Stimulated activated CD8-positive, alpha-beta memory T cell treated with anti-CD3 and anti-CD28 coated beads, Interleukin-15, amount 100 ng/mL, for 4 hours (primary cell): ENCODE measurements around the gene SPDEF.

Source experiments
- DNase-seq, 2 donors: peaks; one replicate each; pipeline ENCODE4 v3.0.0-alpha.2; 2020; ENCODE audit warnings: low read depth in 2 of 2

The SPDEF gene

DNA sequence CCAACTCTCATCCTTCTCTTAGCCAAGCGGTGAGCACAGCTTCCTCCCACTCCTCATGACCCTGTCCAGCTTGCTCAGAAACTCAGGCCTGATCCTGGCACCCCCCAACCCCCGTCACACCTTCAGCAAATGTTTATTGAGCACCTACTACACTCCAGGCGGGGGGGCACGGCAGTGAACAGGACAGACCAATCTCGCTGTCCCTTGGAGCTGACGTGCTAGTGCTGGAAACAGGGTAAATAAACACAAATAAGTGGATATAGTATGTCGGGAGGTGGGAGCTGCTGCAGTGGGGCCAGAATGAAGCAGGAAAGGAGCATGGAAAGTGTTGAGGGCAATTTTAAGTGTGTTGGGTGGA lies 7.4 kb upstream of the SPDEF start:
- DNase-seq: no peak

DNA sequence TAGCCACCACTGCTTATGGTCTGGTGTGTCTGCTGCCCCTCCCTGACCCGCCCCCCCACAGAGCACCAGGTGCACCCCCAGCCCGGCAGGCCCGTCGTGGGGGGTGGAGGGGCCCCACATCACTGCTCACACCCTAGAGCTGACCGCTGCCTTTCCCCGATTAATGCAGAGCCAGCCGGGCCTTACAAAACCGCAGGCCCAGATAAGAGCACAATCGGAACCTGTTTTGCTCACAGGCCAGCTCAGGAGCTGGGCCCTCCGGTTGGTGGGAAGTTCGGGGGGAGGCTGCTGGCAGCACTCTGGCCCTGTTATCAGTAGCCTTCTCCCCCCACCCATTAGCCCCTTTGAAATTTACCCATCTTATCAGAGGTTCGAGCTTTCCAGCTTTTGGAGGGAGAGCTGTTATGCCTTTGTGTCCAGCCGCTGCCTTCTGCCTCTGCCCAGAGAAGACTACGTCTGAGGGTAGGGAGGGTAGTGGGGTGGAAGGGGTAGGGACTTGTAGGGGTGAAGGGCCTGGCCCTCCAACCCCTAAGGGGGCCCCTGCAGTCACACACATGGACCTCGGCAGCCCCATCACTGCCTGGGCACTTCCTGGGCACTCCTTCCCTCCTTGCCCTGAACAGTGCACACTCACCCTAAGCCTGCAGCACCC lies 6.9 kb upstream of the SPDEF start:
- DNase-seq: no peak

DNA sequence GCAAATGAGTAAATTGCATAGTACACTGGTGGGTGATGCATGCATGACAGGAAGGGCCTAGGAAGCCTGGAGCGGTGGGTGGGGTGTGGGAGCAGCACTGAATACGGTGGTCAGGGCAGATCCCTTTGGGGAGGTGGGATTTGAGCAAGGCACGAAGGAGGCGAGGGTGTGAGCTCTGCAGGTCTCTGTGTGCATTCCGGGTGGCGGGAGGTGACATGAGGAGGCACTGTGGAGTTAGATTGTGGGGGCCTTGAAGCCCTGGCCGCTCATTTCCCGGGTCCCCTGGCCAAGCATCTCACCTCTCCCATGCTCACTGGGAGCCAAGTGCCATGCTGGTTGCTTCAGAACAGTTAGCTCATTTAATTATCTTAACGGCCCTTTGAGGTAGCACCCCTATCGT lies 6.2 kb upstream of the SPDEF start:
- no peak for DNase-seq

DNA sequence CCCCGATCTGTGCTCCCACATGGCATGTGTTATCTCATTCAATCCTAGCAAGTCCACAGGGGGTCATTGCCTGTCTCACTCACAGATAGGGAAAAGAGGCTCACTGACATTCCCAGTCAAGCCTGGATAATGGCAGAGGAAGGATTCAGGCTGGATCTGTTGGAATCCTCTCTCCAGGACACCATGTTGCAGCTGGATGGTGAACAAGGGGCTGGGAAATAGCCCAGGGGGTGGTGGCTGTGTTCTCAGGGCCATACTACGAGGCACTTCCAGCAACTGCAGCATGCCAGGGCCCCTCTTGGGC lies 5.0 kb upstream of the SPDEF start:
- no peak for DNase-seq

DNA sequence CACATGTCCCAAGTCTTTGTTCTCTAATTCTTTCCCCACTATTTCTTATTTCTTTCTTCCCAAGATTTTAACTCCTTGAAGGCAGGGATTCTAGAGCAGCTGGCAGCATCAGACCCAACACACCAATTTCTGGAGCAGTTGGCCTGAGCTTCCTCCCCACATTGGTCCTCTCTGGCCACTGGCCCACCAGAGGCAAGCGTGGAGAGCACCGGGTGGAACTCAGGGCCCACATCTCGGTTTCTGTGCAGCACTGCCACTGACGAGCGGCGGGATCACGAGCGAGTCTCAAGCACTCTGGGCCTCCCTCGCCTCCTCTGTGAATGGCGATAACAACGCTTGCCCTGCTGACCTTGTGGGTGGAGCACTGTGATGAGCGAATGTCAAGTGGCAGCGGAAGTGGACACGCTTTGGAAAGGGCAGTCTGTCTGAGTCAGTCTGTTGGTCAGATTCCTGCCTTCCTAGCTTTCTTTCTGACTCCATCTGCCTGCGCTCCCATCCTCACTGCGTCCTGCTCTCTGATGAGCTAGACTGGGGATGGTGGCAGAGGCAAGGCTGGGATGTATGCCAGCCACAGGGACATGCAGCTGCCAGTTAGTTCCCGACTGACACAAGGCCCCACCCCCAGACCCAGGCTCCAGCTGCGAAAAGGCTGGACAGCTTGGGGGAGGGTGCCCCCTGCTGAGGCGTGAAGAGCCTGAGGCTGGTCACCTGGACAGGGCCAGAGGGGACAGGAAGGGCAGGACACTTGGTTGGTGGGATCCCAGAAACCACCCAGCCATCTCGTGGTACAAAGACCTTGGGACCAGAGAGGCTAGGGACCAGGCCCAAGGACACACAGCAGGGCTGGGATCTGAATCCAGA lies 4.5 kb upstream of the SPDEF start:
- no peak for DNase-seq

DNA sequence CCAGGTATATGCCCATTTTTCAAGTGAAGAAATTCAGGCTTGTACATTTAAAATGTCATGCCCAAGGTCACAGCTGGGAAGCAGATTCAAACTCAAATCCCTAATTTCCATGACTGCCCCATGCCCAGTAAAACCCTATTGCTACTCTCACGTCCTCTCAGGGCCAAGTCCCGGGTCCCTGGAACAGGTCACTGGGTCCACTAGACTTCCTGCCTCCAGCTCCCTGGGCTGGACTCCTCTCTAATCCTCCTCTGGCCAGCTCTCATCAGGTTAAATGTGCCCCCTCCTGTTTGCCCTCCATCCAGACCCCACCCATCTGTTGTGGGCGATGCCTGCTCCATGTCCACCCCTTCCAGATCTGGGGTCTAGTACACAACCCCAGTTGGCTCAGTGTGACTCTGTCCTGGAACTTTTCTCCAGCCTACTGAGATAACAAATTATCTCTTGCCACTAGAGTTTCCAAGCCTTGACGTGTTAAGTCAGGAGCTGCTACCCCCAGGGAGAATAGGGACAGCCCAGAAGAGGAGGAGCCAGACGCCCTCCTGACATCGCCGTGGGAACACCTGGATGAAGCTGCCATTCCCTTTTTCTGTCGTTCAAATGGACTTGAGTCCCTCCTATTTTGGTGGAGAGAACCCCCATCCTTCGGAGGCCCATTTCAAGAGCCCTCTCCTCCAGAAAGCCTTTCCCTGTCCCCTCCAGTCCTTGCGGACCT lies 3.7 kb upstream of the SPDEF start:
- no peak for DNase-seq

DNA sequence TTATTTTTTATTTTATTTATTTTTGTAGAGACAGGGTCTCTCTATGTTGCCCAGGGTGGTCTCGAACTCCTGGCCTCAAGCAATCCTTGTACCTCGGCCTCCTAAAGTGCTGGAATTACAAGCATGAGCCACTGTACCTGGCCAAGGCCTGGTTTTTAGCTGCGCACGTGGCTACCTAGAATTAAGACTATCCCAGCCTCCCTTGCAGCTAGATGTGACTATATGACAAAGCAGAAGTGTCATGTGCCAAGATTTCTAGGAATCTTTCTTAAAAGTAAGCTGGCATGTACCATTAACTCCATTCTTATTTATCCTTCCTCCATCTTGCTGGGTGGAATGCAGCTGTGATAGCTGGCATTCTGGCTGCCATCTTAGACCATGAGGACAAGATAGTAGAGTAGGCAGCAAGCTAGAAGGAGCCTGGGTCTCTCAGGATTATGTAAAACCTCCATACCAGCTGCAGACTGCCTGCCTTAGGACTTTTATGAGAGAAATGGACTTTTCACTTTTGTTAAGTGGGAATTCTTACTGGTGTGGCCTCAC lies 2.1 kb upstream of the SPDEF start:
- no peak for DNase-seq

DNA sequence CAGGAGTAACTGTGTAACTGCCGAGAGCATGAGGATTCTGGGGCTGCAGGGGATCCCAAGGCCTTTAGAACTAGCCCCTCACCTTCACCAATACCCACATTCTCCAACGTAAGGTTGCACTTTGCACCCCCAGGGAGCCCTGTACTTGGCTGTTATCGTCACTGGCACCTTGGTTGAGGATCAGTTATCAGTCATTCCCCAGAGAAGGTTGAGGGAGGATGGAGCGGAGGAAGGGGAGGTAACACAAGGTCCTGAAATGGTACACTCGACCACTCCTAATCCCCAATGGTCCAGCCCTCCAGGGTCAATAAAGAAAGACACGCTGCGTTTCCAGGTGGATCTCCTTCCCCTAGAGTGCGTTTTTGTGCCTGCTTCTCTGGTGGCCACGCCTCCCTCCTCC lies 1.1 kb upstream of the SPDEF start:
- DNase-seq: no peak

DNA sequence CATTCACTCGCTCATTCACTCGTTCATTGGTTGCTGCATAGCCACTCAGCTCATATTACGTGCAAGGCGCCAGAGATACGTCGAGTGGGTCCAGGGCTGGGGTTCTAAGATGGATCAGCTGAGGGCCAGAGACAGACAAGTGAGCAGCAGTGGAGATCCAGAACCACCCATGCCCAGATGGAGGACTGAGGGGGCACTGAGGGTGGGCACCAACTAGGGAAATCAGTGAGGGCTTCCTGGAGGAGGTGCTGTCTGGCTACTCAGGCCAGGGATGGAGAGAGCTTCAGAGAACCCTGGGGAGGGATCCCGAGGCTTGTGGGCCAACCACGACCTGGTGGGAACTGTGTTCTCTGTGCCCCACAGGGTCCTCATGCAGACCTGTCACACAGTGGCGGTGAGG lies 364 bp upstream of the SPDEF start:
- DNase-seq: no peak

DNA sequence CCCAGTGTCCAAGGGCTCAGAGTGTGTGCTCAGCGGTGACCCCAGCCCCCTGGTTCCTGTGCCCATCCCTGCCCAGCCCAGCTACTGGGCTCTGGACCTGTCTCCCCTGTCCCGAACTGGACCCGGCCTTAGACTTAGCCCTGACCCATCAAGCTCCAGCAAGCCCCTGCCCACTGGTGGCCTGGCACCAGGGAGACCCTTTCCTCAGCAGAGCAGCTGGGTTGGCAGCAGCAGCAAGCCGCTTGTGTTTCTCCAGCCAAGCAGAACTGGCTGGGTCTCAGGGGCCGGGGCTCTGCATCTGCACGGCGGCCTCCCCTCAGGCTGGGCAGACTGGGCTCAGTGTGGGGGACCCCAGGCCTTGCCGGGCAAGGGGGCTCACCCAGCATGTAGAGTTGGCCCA lies 801 bp downstream of the SPDEF start:
- no peak for DNase-seq

DNA sequence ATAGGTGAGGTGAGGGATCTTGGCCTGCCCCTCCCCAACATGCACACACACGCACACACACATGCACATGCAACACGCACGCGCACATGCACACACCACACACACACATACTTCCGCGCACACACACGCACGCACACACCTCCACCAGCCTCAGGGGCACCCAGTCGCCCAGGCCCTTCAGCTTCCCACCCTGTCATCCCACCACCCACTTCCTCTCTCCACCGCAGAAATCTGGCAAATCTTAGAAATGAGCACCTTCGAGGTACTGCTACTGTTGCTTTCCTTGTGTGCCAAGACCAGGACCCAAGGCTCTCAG lies 1.2 kb downstream of the SPDEF start:
- no peak for DNase-seq

DNA sequence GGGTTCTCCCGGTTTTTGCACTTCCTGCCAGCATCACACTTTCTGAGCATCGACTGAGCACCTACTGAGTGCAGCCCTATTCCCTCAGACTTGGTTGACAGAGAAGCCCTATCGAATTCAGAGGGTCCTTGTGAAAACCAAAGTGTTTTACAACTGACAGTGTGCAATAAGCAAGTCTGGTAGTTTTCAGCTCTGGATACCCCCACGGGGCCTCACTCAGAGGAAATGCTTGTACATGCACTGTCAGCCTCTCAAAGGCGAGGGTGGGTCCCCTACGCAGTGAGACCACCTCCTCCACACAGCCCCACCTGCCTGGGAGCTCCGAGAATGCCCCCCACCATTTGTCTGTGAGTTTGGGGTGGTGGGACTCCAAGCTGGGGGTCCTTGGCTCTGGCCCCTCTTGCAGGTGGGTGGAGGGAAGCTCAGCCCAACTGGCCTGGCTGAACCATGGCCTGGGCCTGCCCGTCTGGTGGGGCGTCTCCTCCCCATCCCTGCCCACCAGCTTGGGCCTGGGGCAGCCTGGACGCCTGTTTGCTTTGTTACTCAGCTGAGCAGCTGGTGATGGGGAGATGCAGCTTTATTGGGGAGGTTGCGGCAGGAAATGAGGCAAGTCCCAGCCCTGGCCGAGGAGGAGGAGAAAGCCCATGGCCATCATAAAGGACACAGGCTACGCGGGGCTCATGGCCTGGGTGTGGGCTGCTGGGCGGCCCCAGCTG lies 1.7 kb downstream of the SPDEF start:
- no peak for DNase-seq

DNA sequence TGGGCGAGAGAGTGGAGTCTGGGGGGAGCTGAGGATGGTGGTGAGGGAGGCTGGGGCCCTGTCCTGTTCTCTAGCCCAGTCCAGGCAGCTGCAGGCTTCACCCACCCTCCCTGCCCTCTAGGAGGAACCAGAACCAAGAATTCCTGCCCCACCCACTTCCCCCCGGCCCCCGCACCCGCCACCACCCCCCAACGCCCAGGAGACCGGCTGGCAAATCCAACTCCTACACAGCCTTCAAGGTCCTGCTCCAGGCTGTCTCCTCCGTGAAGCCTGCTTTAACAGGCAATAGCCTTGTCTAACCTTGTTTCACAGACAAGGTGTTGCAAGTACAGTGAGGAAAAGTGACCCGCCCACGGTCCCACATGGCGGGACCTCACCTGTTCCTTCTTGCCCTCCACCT lies 2.4 kb downstream of the SPDEF start:
- DNase-seq: no peak

DNA sequence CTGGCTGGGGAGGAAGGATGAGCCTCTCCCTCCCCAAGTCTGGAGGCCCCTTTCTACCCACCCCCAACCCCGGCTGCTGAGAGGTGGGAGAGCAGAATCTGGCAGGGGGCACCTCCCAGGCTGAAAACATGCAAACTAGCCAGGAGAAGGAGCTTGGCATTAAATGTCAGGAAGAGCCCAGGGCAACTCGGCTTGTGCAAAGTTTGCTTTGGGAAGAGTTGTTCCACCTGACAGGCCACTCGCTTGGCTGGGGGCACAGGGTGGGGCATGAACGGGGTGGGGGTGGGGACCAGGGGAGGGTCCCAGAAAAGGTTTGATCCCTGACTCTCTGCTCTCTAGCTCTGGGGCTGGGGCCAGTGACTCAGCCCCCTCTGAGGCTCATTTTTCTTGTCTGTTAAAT lies 3.0 kb downstream of the SPDEF start:
- no peak for DNase-seq

DNA sequence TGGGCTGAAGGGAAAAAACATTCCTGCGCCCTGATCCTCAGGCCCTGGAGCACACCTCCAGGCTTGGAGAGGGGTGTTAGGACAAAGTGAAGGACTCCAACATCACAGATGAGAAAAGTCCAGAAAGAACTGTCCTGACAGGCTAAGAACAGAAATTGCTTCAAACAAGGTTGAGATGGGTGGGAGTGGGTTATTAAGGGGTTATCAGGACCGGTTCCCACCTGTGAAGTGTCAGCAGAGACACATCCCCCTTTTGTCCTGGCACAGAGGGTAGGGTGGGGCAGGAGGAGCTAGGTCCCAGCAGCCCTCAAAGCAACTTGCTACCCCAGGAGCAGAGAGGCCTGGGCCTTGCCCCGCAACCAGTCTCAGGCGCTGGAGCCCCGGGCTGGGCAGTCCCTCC lies 3.5 kb downstream of the SPDEF start:
- no peak for DNase-seq

DNA sequence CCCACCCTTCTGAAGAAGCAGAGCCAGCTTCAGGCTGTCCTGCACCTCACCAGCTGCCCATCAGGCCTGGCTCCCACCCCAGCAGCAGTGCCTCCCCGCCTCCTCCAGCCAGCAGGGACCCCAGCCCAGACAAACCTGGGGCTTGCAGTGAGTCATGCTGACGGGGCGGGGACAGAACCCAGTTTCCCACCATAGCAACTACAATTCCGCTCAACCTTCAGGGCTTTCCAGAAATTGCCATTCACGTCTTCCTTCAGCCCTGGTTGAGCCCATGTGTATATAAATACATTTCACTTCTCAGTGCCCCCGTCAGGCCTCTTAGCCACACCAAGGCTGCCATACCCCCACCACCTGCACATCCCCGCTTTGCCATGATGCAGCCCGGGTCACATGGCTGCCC lies 4.4 kb downstream of the SPDEF start:
- DNase-seq: no peak

DNA sequence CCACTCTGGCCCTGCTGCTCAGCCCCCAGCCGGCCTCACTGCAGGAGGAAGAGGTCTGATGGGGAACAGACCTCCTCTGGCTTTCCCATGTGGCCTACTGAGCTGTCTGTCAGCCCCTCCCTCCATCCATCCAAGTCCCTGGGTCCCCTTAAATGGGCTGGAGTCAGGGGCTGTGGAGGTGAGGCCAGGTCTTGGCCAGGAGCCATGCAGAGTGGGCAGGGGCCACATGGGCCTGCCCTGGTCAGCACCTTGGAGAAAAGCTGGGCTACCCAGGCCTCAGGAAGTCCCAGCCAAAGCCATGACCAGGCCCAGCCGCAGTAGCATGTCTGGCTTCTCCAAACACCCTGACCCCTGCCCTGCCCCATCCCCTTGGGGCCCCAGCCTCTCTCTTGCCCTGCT lies 6.3 kb downstream of the SPDEF start:
- no peak for DNase-seq

DNA sequence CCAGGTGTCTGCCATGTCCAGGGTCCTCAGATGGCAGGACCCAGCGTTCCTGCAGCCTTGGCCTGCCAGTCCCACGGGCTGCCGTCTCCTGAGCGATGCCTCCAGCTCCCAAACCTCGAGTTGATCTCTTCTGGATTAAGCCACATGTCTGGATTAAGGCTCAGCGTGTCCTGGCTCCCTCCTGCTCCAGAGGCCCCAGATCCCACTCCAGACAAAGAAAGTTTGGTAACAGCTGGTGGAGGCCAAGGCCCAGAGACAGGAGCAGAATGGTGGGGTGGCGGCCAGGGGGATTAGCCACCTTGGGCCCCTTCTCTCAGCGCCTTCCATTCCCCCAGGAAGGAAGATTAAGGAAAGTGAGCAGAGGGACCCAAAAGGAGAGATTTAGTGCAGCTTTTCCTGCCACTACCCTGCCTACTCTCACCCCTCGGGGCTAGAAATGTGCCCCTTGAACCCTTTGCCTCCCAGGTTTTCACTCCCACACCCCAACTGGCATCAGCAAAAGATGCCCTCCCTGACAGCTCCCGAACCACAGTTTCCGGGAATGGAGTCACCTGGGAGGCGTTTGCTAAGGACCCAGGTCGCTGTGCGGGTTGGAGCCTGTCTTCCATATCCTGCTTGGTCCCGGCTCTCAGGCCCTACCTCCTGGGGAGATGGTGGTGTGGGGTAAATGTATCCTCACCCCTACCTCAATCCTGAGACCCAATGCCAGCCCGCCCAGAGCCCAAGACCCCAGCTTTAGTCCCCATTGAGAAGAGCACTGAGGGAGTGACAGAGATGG lies 6.9 kb downstream of the SPDEF start:
- DNase-seq: no peak

DNA sequence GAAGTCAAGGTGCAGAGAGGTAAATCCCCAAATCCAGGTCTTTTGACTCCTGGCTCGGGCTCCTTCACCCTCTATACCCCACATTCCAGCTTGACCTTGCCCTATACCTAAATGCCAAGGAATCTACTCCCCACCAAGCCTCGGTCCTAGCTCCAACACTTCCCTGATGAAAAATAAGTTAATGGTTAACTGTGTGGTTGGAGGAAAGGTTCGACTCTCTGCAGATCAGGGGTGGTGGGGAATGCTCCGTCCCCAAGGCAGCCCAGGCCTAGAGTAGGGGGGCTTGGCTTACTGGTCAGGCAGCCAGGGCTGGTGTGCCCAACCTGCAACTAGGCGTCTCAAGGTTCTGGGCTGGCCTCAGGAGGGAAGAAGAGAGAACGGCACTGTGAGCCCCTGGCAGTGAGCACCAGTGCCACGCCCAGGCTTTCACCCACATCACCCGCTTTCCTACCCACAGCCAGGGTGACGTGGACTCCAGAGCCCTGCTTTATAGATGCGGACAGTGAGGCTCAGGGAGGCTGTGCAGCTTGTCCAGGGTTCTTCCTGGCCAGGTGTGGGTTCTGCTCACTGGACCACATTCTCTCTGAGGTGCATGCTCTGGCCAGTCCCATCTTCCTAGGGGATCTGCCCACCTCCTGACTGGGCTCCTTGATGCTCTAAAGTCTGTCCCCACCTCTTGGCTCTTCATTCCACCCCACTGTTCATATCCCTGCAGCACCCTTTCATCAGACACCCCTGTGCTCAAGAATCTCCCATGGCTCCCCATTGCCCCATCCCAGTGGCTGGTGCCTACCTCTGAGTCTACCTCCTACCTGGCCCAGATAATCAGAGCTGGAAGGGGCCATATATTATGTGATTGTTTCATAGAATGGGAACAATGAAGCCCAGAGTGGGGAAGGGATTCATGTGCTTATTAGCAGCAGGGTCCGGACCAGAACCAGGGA lies 8.2 kb downstream of the SPDEF start:
- no peak for DNase-seq

DNA sequence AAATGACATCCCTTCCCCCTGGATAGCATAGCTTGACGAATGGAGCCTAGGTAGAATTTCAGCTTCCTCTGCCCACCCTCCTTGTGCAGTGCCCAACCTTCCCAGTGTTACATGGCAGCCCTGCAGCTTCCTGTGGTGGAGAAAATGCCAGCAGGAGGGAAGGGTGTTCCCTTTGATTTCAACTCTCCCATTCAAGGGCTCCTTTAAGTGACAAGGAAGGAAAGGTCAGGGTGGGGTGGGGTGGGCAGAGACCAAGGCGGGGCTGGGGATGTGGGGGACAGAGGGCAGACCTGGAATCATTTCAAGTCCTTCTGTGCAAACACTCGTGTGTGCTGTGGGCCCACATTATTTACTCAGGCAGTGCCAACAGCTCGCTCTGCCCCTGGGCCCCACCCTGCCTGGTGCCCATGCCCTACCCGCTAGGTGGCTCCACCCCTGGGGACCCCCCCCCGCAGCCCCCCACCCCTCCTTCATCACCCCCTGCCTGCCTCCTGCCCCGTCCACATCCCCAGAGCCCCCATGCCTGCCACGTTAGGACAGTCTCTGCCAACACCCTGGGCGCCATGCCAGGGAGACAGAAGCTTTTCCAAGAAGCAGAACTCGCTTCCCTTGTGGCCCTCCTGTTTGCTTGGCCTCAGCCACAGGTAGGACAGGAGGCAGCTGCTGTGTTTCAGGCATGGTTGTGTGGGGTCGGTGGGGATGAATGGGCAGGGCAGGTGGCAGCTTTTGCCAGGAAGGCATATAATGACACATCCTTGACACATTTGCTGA lies 9.4 kb downstream of the SPDEF start:
- DNase-seq: no peak
